Measurements from ENCODE around the gene XCR1. TPM values are rescaled to one million over a fixed set of nuclear protein-coding genes. Genes with fewer than 3 reads are reported as not detected.

XCR1 gene
- total RNA-seq, 4 donors from 2014 or later, result 0.38 to 8.2 (median 3.0) TPM

DNA sequence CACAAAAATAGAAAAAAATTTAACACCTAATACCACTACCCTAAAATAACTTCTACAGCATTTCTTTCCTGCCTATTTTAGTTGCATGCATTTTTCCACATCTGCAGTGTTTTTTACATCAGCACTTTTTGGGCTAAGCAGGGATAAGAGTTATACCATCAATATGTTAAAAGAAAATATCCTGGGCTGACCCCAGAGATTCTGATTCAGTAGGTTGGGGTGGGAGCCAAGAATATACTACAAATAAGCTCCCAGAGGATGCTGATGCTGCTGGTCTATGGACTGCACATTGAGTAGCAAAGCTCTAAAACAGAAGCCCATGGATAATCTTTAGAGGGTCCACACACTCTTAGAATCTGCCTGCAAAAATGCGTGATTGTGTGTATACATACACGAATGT, 46.5 kb downstream of the XCR1 start:
- DNase-seq (ENCODE audit: low spot score in 2 of 2), result no peak
- TF ChIP-seq, protein P1, sequence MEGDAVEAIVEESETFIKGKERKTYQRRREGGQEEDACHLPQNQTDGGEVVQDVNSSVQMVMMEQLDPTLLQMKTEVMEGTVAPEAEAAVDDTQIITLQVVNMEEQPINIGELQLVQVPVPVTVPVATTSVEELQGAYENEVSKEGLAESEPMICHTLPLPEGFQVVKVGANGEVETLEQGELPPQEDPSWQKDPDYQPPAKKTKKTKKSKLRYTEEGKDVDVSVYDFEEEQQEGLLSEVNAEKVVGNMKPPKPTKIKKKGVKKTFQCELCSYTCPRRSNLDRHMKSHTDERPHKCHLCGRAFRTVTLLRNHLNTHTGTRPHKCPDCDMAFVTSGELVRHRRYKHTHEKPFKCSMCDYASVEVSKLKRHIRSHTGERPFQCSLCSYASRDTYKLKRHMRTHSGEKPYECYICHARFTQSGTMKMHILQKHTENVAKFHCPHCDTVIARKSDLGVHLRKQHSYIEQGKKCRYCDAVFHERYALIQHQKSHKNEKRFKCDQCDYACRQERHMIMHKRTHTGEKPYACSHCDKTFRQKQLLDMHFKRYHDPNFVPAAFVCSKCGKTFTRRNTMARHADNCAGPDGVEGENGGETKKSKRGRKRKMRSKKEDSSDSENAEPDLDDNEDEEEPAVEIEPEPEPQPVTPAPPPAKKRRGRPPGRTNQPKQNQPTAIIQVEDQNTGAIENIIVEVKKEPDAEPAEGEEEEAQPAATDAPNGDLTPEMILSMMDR (IDR thresholded peaks at IDR 0.05), result no peak
- no peak for TF ChIP-seq POLR2A (IDR thresholded peaks at IDR 0.05)
- WGBS, 2 donors, result 95 to 98% methylated on average over 2 of the region's 2 CpGs
- no peak overlapping the region for H3K4me3 ChIP-seq (ENCODE audit: low read depth, poor library complexity, severe bottlenecking)
- intact Hi-C loops (cut with DNase I; ENCODE audit: low total_unique reads), result no loop called here

DNA sequence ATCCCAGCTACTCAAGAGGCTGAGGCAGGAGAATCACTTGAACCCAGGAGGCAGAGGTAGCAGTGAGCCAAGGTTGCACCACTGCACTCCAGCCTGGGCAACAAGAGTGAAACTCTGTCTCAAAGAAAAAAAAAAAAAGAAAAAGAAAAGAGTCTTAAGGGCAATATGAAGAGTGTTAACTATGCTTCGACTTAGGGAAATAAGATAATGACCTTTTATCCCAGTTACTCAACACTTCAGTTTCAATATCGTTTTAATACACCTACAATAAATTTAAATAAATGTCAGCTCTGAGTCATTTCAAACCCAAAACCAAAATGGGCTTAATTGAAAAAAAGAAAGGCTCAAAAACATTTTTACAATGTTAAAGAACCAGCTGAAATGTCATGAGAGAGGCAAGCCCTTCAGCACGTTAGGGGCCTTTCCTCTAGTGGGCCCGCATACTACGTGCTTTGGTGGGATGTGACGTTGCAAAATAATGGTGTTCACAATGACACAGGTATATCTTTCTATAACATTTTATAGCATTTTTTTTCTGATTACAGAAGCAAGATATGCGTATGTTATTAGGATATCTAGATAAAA, 47.0 kb downstream of the XCR1 start:
- WGBS, 2 donors, result 84 to 85% methylated on average over 7 of the region's 7 CpGs
- intact Hi-C loops (cut with DNase I; ENCODE audit: low total_unique reads), result no loop called here

DNA sequence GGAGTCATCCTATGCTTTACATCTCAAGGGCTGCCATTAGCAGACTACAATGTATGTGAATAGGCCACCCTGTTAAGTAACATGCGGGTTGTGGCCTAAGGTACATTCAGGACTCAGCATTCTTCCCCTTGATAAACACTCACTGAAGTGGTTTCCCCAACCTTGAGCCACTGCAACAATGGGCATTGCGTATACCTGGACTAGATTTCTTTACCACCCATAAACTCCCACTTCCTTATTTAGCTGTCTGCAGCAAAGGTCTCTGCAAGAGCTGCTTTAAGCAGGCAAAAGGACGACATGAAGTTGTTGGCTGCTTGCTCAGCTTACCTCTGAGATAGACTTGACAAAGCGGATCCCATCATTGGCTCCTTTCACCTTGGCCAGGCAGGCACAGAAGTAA, 47.9 kb downstream of the XCR1 start:
- intact Hi-C loops (cut with DNase I; ENCODE audit: low total_unique reads), result no loop called here
- DNase-seq (ENCODE audit: low spot score in 2 of 2), result no peak
- 89 to 93% methylated on average over 4 of the region's 4 CpGs for WGBS, 2 donors
- H3K4me3 ChIP-seq (ENCODE audit: low read depth, poor library complexity, severe bottlenecking), result no peak overlapping the region
- TF ChIP-seq, protein P1 (IDR thresholded peaks at IDR 0.05), result no peak
- no peak for TF ChIP-seq POLR2A (IDR thresholded peaks at IDR 0.05)

More for the DNA sequence above, 47.0 kb downstream of the XCR1 start:
- TF ChIP-seq POLR2A (IDR thresholded peaks at IDR 0.05), result no peak
- DNase-seq (ENCODE audit: low spot score in 2 of 2), result no peak
- no peak overlapping the region for H3K4me3 ChIP-seq (ENCODE audit: low read depth, poor library complexity, severe bottlenecking)

DNA sequence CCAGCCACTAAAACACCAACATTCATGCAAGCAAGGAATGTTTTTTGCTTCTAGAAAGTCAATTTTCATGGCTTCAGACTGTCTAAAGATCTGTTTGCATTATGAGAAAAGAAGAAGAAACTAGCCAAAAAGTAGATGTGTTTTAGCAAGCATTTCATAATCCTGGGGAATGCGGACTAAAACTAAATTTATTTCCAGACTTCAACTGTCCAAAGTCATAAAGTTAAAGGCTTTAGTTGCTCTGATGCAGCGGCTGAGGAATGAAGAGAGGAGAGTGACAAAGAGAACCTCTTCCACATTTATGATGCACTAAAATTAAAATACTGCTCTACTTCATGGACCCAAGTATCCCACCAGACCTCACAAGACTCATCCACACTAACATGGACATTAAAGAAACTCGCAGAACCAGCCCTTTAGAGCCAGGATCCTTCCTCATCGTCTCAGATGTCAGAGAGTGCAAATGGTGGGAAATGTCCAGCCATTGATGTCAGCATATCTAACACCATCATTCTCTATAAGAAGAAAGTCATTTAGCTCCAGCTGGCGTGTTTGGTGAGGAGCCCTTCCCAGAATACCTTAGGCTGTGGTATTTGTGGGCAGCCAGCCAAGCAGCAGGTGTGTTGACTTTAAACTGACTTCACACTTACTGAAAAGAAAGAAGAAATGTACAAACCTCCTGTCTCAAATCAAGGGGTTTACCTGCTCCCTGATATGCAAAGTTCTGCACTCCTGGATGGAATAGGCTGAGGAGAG, 49.1 kb downstream of the XCR1 start:
- no peak overlapping the region for H3K4me3 ChIP-seq (ENCODE audit: low read depth, poor library complexity, severe bottlenecking)
- WGBS, 2 donors, result 71 to 83% methylated on average over 5 of the region's 5 CpGs
- intact Hi-C loops (cut with DNase I; ENCODE audit: low total_unique reads), result no loop called here
- no peak for DNase-seq (ENCODE audit: low spot score in 2 of 2)
- TF ChIP-seq POLR2A (IDR thresholded peaks at IDR 0.05), result no peak
- TF ChIP-seq, protein P1 (IDR thresholded peaks at IDR 0.05), result no peak

DNA sequence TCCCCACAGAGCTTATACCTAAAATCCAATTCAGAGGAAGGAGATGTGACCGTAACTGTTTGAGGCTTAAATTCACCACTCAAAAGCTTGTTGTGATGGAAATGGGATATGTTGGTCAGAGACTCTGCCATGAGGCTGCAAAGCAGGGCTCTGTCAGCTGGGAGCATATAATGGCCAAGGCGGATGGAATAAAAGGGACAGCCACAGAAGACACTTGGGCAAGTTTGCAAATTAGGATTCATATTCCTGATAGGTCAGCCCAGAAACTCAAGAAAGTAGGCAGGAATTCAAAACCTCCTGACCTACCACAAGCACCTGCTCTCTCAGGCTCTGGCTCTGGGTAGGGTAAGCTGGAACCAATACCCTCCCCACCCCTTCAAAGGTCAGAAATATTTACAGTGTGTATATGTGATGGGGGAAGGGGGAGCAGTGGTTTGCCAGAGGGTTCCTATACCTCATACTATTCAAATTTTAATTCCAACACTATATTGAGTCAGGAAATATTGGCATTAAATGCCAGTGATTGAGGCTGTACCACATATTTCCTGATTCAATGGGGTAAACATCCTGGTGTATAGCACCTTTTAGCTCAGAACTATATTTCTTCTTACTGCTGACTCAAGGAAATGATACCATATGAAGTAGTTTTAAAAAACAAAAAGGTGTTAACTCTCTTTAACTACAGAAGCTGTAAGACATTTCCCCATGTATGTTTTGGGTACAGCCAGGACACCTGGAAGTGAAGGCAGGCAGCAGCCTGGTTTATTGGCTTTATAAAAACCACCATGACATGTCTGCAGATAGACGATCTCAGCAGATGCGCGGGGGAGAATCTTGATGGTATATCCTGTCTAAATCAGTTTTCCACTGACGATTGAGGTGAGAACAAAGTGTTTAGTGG, 50.8 kb downstream of the XCR1 start:
- no peak for DNase-seq (ENCODE audit: low spot score in 2 of 2)
- WGBS, 2 donors, result 83 to 86% methylated on average over 6 of the region's 6 CpGs
- intact Hi-C loops (cut with DNase I; ENCODE audit: low total_unique reads), result no loop called here
- H3K4me3 ChIP-seq (ENCODE audit: low read depth, poor library complexity, severe bottlenecking), result no peak overlapping the region
- TF ChIP-seq POLR2A (IDR thresholded peaks at IDR 0.05), result no peak
- TF ChIP-seq, protein P1 (IDR thresholded peaks at IDR 0.05), result no peak

DNA sequence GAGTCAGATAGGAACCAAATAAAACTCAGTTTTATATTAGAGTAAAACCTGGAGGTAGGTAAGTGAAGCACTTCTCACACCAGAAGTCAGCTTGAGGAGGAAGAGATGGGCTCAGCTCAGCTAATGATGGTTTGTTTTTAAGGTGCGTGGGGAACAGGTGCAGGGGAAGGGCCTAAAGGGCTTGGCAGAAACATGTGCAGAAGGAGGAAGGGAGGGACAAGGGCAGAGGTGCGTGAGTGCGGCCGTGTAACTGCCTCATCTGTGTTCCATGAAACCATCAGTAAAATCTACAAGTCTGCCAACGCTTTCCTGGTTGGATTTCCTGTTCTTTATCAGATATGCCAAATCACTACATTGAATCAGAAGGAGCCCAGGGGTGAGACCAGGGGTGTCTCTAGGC, 51.6 kb downstream of the XCR1 start:
- 48 to 64% methylated on average over 5 of the region's 5 CpGs for WGBS, 2 donors
- intact Hi-C loops (cut with DNase I; ENCODE audit: low total_unique reads), result no loop called here
- no peak for DNase-seq (ENCODE audit: low spot score in 2 of 2)
- TF ChIP-seq, protein P1 (IDR thresholded peaks at IDR 0.05), result no peak
- no peak for TF ChIP-seq POLR2A (IDR thresholded peaks at IDR 0.05)
- H3K4me3 ChIP-seq (ENCODE audit: low read depth, poor library complexity, severe bottlenecking), result no peak overlapping the region
